ENCODE results near the gene ERVH48-1.
A peak's percentile ranks its signal among the peaks of the same experiment; 100 is the strongest.
"Not testable (repeated sequence)": the region's sequence is repeated elsewhere in the genome, so short reads cannot be mapped to it uniquely, and the experiment has no call there.

Gene ERVH48-1

DNA sequence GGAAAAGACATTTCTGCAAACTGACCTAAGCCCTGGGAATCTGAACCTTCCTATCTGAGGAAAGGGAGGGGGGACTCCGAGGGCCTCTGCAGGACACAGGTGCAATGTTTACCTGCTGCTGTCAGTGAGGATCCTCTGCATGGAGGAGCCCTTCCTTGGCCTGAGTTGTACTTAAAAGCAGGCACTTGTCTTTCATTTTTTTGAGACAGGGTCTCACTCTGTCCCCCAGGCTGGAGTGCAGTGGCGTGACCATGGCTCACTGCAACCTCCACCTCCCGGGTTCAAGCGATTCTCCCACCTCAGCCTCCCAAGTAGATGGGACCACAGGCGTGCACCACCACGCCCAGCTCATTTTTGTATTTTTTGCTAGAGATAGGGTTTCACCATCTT is 13.2 kb upstream of the ERVH48-1 start:
- not testable (repeated sequence) for DNase-seq (ENCODE audit: low spot score)

DNA sequence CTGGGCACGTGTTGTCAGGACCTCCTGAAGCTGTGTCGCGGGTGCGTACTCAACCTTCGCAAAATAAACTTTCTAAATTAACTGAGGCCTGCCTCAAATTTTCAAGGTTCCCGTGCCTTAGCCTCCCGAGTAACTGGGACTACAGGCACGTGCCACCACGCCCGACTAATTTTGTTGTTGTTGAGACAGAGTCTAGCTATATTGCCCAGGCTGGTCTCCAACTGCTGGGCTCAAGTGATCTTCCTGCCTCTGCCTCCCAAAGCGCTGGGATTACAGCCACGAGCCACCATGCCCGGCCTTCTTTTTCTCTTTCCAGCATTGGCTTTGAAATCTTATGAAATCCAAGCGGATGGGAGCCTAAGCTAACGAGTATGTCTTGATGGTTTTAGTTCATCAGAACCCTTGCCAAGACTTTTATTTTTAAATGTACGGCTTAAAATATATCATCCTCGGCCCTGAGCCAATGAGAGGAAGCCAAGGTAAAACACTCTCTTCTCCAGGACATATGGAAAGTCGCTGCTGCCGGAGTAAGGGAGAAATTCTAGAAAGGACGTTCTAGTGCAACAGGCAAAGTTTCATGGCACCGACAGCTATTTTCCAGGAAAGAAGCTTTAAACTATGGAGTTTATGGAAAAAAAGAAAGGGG is 12.7 kb upstream of the ERVH48-1 start:
- no peak for DNase-seq (ENCODE audit: low spot score)

DNA sequence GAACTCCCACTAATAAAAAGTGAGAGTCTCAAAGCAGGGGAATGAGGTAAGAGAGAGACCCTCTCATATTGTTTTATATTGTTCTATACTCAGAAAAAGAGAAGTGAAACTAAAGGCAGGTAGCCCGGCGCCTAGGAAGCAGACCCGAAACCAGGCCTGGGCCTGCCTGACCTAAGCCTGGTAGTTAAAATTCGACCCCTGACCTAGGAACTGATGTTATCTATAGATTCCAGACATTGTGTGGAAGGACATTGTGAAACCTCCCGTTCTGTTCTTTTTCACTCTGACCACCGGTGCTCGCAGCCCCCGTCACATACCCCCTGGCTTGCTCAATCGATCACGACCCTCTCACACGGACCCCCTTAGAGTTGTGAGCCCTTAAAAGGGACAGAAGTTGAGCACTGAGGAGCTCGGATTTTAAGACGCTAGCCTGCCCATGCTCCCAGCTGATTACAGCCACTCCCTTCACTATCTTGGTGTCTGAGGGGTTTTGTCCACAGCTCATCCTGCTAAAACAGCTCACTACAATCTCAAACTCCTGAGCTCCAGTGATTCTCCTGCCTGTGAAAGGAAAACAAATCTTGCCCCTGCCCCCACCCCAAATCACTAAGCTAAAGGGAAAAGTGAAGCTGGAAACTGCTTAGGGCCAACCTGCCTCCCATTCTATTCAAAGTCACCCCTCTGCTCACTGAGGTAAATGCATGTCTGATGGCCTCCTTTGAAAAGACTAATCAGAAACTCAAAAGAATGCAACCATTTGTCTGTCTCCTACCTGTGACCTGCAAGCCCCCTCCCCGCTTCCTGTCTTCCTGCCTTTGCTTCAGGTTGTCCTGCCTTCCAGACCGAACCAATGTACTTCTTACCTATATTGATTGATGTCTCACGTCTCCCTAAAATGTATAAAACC is 11.9 kb upstream of the ERVH48-1 start:
- not testable (repeated sequence) for DNase-seq (ENCODE audit: low spot score)

DNA sequence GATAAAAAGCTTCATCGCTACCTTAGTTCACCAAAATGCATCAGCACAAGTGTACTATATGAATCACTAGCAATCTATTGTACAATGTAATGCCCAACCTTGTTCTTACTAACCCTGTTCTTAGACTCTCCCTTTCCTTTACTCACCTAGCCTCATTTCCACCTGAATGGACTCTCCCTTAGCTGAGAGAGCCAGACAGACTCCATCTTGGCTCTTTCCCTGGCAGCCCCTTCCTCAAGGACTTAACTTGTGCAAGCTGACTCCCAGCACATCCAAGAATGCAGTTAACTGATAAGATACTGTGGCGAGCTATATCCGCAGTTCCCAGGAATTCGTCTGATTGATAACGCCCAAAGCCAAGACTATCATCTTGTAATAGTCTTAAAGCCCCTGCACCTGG is 10.9 kb upstream of the ERVH48-1 start:
- DNase-seq (ENCODE audit: low spot score): not testable (repeated sequence)

DNA sequence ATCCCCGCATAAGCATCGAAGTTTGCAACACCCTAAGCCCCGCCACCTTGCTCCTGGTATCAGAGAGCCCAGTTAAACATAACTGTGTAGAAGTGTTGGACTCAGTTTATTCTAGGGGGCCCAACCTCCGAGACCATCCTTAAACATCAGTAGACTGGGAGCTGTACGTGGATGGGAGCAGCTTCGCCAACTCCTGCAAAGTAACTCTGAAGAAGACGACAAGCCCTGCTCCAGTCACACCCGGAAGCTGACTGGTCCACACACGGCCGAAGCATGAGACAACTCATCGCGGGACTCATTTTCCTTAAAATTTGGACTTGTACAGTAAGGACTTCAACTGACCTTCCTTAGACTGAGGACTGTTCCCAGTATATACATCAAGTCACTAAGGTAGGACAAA is 8.5 kb upstream of the ERVH48-1 start:
- DNase-seq (ENCODE audit: low spot score): not testable (repeated sequence)

DNA sequence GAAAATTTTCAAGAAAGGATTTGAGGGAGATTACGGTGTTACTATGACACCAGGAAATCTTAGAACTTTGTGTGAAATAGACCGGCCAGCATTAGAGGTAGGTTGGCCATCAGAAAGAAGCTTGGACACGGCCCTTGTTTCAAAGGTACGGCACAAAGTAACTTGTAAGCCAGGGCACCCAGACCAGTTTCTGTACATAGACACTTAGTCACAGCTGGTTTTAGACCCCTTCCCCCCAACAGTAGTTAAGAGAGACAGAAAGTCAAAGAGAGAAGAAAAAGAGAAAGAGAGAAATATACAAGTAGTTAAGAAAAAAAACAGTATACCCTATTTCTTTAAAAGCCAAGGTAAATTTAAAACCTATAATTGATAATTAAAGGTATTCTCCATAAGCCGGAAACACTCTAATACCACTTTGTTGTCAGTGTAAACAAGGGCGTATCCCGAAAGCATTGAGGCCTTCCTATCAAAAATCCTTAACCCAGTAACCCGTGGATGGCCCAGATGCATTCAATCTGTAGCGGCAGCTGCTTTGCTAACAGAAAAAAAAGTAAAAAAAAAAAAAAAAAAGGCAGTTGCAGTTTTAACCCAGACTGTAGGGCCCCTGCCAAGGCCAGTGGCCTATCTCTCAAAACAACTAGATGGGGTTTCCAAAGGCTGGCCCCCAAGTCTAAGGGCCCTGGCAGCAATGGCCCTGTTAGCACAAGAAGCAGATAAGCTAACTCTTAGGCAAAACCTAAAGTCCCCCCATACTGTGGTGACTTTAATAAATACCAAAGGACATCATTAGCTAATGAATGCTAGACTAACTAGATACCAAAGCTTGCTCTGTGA is 7.9 kb upstream of the ERVH48-1 start:
- not testable (repeated sequence) for DNase-seq (ENCODE audit: low spot score)

DNA sequence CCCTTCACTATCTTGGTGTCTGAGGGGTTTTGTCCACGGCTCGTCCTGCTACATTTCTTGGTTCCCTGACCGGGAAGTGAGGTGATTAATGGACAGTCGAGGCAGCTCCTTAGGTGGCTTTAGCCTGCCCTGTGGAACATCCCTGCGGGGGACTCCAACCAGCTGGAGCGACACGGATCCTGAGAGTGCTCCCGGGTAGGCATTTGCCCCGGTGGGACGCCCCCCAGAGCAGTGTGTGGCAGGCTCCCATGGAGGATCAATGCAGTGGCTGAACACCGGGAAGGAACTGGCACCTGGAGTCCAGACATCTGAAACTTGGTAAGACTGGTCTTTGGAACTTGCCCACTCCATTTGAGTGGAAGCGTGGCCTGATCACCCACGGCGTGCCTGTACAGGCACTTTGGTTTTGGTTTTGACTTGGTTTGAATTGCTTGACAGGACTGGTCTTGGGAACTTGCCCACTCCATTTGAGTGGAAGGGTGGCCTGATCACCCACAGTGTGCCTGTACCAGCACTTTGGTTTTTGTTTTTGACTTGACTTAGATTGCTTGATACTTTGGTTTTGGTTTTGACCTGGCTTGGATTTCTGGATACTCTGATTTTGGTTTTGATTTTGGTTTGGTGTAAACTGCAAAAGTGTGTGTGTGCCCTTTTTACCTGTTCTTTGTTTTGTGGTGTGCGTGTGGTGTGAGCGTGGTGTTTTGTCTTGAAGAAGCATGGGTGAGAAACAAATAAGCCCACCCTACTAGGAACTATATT is 7.1 kb upstream of the ERVH48-1 start:
- DNase-seq (ENCODE audit: low spot score): not testable (repeated sequence)

DNA sequence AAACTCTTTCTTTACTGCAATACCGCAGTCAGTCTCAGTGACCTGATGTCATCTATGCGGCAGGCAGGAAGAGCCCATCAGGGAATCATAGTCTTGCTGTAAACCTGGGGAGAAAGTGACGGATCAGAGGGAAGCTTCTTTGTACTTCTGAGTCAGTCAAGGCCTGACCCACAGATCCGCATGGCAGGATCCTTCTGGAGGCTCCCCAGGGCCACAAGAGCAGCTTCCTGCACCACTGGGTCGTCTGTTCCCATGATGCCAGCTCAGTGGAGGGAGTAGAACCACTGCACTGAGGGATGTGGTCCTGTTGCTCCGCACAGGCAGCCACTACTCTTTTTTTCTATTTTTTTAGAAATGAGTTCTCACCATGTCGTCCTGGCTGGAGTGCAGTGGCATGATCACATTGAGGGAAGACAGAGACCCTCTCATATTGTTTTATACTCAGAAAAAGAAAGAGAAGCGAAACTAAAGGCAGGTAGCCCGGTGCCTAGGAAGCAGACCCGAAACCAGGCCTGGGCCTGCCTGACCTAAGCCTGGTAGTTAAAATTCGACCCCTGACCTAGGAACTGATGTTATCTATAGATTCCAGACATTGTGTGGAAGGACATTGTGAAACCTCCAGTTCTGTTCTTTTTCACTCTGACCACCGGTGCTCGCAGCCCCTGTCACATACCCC is 6.3 kb upstream of the ERVH48-1 start:
- DNase-seq (ENCODE audit: low spot score): no peak

DNA sequence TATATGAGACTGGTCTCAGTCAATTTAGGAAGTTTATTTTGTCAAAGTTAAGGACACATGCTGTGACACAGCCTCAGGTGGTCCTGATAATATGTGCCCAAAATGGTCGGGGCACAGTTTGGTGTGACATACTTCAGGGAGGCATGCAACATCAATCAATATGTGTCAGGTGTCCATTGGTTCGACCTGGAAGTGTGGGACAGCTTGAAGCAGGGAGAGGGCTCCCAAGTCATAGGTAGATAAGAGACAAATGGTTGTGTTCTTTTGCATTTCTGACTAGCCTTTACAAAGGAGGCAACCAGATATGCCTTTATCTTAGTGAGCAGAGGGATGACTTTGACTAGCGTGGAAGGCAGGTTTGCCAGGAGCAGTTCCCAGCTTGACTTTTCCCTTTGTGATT is 4.5 kb upstream of the ERVH48-1 start:
- no peak for DNase-seq (ENCODE audit: low spot score)

DNA sequence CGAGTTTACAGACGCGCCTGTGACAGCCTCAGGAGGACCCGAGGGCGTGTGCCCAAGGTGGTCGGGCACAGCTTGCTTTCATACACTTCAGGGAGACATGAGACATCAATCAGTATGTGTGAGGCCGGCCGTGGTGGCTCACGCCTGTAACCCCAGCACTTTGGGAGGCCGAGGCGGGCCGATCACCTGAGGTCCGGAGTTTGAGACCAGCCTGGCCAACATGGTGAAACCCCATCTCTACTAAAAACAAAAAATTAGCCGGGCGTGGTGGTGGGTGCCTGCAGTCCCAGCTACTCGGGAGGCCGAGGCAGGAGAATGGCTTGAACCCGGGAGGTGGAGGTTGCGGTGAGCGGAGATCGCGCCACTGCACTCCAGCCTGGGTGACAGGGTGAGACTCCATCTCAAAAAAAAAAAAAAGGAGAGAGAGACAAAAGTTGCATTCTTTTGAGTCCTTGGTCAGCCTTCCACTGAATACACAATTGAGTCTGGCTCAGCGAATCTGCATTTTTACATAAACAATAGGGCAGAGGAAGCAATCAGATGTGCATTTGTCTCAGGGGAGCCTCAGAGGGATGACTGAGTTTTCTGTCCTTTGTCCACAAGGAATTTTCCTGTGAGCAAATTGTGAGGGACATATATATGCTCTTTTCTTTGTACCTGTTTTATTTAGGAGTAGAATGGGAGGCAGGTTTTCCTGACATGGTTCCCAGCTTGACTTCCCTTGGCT is 2.2 kb upstream of the ERVH48-1 start:
- not testable (repeated sequence) for DNase-seq (ENCODE audit: low spot score)

DNA sequence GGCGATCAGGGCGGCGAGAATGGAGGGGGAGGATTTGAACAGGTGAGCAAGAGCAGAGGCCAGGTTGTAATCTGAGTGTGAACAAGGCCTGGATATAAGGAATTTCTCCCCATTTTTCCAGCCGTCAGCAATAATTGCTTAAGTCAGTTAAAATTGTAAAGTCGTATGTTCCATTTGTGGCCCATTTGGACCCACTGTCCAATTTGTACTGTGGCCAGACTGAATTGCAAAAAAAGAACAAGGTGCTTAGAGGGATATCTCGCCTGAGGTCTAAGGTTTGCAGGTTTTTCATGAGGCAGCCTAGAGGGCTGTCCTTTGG is 1.0 kb downstream of the ERVH48-1 start:
- DNase-seq (ENCODE audit: low spot score): no peak

DNA sequence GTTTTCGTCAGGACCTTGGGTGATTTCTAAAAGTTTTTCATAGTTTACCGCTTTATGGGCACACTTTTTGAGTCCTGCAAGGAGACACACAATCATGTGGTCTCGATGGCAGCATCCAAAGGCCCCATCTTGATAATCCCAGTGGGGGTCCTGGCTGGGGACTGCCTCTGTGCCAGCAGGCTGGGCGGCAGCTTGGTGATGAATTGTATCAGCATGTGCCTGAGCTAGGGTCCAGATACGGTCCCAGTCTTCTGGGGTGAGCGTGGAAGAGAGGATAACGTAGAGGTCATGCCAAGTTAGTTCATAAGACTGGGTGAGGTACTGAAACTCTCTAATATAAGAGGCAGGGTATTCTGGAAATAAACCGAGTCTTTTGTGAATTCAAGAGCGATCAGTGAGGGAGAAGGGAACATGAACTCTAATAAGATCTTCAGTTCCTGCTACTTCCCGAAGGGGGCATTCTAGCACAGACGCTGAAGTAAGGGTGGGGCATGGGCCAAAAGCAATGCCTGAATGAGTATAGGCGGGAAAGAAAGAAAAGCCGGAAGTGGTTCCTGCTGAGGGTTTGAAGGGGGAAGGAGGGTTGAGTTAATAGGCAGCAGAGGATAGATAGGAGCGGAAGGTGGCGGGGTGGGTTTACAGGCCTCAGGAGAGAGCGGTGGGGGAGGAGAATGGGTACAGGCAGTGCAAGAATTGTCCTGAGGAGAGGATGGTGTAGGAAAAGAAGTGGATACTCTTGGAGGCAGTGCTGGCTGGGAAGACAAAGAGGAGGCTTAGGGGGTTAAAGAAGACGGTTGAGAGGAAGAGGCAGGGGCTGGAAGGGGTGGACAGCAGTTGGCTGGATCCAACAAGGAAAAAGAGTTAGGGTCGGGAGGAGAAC is 1.6 kb downstream of the ERVH48-1 start:
- DNase-seq (ENCODE audit: low spot score): peak; percentile 89

DNA sequence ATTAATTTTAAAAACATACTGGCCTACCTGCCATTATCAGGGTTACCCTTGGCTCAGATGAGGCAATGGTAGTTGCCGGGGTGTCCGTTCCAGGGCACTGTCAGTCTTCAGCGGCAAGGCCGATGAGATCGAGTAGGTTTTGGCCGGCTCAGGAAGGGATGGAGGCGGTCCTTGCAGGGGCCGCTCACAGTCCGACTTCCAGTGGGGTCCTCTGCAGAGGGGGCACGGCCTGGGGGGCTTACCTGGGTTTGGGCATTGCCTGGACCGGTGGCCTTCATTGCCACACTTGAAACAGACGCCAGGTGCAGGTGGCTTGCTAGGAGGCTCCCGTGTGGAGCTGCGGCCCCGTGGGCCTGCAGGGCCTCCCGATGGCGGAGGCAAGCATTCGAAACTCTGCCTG is 2.5 kb downstream of the ERVH48-1 start:
- DNase-seq (ENCODE audit: low spot score): no peak

DNA sequence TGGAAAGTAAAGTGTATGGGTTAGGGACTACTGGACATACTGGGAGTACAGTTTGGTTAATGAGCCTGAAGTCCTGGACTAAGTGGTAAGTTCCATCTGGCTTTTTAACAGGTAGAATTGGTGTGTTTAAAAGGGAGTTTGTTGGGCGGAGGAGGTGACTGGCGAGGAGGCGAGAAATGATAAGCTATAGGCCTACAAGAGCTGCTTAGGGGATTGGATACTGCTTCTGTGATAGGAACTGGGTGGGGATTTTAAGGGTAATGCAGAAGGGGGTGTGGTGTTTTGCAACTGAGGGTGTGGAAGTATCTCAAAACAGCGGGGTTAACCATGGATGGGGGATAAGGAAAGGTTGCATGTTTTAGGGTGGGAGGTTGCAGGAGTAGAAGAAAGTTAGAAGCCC is 3.5 kb downstream of the ERVH48-1 start:
- DNase-seq (ENCODE audit: low spot score): no peak

DNA sequence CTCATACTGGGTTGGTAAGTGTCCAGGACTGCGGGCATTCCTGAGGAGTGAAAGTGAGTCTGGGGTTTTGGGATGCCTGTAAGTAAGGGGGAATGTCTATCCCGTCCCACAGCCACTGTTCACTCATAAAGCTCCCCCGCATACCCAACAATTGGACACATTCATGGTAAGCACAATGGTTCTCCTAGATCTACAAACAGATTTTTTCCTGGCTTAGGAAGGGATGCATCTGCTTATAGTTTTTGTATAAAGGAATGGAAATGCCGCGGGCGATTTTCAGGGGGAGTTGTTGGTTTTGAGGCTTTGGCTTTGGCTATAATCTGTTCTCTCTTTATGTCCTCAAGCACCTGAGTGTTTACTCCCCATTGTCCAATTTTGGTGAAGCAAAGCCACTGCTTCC is 7.1 kb downstream of the ERVH48-1 start:
- no peak for DNase-seq (ENCODE audit: low spot score)

DNA sequence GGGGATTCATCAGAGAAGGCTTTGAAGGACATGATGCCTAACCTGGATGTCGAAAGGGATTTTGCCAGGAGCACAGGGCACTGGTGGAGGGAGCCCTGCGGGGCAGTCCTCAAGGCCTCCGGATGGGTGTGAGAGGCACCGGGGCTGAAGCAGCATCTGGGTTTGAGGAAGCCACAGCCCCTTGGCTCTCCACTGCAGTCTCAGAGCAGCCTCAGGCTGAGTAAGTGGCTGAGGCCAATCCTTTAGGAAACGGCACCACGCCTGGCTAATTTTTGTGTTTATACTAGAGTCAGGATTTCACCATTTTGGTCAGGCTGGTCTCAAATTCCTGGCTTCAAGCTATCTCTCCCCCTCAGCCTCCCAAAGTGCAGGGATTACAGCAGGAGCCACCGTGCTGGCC is 12.0 kb downstream of the ERVH48-1 start:
- DNase-seq (ENCODE audit: low spot score): no peak

DNA sequence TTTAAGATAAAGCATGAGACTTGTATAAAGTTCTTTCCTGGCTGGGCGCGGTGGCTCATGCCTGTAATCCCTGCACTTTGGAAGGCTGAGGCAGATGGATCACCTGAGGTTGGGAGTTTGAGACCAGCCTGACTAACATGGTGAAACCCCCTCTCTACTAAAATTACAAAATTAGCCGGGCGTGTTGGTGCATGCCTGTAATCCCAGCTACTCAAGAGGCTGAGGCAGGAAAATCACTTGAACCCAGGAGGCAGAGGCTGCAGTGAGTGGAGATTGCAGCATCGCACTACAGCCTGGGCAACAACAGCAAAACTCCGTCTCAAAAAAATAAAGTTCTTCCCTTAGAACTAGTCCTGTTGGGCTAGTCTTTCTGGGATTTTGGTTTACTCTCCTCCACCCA is 13.5 kb downstream of the ERVH48-1 start:
- not testable (repeated sequence) for DNase-seq (ENCODE audit: low spot score)

DNA sequence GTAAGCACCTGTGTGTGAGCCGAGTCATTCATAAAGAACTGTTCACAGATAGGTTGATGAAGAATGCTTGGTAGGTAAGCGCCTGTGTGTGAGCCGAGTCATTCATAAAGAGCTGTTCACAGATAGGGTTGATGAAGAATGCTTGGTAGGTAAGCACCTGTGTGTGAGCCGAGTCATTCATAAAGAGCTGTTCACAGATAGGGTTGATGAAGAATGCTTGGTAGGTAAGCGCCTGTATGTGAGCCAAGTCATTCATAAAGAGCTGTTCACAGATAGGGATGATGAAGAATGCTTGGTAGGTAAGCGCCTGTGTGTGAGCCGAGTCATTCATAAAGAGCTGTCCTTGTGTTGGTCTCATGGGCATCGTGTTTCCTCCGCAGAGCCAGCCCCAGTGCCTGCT is 16.9 kb downstream of the ERVH48-1 start:
- not testable (repeated sequence) for DNase-seq (ENCODE audit: low spot score)

DNA sequence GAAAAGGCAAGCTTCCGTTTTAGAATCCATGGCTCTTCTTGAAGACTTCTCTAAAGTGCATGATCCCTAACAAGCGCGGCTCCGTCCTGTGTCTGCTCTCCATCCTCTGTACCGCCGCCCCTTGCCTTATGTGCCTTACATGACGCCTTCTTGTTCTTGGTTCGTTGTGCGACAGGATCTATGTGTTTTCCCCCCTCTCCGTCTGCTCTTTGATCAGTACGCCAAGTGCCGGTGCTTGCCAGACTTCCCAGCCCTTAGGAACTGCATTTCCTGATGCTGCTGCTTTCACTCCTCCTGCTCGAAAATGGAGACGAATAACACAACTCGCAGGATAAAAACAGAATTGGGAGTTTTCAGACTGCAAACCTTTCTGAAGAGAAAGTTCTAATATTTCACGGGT is 19.2 kb downstream of the ERVH48-1 start:
- no peak for DNase-seq (ENCODE audit: low spot score)

DNA sequence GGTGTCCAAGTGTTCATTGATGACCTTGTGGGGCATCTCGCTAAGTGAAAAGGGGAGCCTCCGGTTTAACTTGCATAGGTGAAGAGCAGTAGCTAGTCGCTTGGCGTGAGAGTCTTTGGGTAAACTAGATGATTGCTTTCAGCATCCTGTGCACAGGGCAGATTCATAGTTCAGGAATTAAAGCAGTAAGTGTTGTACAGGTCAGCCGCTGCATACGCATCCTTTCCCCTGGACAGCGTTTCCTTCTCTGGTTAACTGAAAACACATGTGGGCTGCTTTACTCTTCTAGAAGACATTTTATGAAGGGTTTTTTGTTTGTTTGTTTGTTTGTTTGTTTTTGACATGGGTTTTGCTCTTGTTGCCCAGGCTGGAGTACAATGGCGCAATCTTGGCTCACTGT is 20.2 kb downstream of the ERVH48-1 start:
- DNase-seq (ENCODE audit: low spot score): no peak

Data from iPS-NIHi11 (cell line).